GM12865 (cell line): ENCODE measurements around the gene FAM193B.
A peak's percentile ranks its signal among the peaks of the same experiment; 100 is the strongest.

Experiments
- DNase-seq: peaks from one replicate; pipeline ENCODE4 v3.0.0; 2010; ENCODE audit warnings: low read depth
- H3K4me3 ChIP-seq: 2 replicates; pipeline ENCODE4 v1.5.1; 2011; ENCODE audit warnings: mild to moderate bottlenecking, low read depth, low read length, control low read depth
- CTCF ChIP-seq: IDR thresholded peaks from 2 replicates; pipeline ENCODE4 v1.5.1; 2011; ENCODE audit warnings: low read length, control low read depth, low read depth, inconsistent platforms; ENCODE audit not compliant: insufficient read depth; ENCODE audit errors: missing control alignments

The FAM193B gene

GRCh38 chr5:177554474-177555111, at the start of gene FAM193B:
FAM193B (minus strand) TSS chr5:177554563; CDS start chr5:177554458, 105 bp downstream.
- peak; percentile 94 for DNase-seq
- TF ChIP-seq CTCF = no peak

GRCh38 chr5:177604116-177604521, 49.8 kb upstream of the FAM193B start:
- DNase-seq = no peak
- TF ChIP-seq CTCF = no peak
- H3K4me3 ChIP-seq = no peak overlapping the region

More at GRCh38 chr5:177554474-177555111, at the start of gene FAM193B:
- peak within 1 kb of the TSS; percentile 82 for H3K4me3 ChIP-seq

- TF ChIP-seq CTCF = no peak
- no peak overlapping the region for H3K4me3 ChIP-seq
- DNase-seq = no peak
Observed at GRCh38 chr5:177603631-177604030, 49.3 kb upstream of the FAM193B start.

DNA sequence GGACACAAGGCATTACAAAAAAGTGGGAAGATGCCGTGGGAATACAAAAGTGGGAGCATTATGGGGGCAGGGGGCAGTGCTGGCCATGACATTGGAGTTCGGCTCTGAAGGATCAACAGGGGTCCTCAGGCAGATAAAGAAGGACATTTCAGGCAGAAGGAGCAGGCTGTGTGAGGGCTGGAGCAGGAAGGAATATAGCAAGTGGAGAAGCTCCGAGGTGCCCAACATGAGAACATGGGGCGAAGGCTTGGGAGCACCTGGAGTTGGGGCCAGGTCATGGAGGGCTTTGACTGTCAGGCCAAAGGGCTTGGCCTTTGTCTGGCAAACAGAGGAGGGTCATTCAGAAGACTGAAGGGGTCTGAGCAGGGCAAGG, 48.1 kb upstream of the FAM193B start:
- no peak for DNase-seq
- TF ChIP-seq CTCF = no peak
- no peak overlapping the region for H3K4me3 ChIP-seq

DNA sequence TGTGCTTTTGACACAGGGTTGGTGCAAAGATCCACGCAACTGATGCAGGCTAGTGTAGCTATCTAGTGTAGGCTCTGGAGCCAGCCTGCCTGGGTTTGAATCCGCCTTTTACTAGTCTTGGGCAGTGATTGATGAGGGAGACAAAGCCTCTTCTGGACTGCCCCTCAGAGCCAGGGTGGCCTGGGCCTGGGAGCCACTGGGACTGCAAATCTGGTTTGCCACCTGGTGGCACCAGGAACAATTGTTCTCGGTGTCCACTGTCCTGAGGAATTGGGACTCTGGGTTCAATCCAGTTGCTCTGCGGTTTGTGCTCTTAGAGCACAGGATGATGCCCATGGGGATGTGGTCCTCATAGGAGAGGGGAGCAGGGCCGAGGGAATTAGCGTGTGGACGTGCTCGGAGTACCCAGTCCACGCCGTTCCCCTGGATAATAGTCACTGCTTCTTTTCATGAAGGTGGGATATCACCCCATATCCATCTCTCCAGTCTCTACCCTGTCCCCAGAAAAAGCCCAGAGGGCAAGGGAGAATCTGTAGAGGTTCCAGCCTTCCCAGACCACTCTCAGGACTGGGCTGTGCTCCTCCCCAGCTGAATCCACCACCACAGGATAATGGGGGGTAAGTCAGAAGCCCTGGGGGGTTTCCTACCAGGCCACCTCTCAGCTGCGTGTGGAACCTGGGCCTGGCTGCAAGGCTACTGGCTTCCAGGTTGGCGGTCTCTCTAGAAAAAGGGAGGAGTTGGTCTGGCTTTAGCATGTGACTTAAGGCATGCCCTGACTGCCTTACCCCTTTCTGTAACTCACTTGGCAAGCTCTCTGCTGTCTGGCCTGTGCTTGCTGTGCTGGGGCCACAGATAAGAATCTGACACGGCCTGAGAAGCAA, 47.5 kb upstream of the FAM193B start:
- DNase-seq = no peak
- H3K4me3 ChIP-seq = no peak overlapping the region
- no peak for TF ChIP-seq CTCF

- no peak for DNase-seq
- H3K4me3 ChIP-seq = peak overlapping the region; percentile 74
- no peak for TF ChIP-seq CTCF
Observed at GRCh38 chr5:177601126-177601525, 46.8 kb upstream of the FAM193B start.

DNA sequence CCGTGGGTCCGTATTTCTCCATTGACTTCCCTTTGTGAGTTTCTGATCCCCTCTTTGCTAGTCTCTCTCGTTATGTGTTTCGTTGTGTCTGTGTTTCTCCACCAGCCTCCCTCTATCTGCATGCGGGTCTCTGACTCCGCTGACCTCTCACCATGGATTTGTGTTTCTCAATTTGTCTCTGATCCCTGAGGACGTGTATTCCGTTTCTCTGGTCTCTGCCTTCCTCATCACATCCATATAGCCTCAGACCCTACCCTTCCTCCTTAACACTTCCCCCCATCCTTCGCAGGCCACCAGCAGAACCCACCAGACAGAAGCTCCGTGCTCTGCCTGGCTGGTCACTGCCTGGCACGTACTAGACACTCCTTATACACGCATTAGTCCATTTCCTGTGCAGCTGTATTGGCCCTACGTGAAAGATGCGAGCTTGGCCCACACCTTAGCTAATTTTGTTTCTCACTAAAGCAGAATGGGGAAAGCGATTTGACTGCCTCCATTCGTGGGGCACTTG, 46.2 kb upstream of the FAM193B start:
- H3K4me3 ChIP-seq = peak overlapping the region; percentile 74
- DNase-seq = peak; percentile 36
- TF ChIP-seq CTCF = no peak
